ENCODE data around the gene WBP1L.
"Not testable (repeated sequence)": the region's sequence is repeated elsewhere in the genome, so short reads cannot be mapped to it uniquely, and the experiment has no call there.

Gene WBP1L

DNA sequence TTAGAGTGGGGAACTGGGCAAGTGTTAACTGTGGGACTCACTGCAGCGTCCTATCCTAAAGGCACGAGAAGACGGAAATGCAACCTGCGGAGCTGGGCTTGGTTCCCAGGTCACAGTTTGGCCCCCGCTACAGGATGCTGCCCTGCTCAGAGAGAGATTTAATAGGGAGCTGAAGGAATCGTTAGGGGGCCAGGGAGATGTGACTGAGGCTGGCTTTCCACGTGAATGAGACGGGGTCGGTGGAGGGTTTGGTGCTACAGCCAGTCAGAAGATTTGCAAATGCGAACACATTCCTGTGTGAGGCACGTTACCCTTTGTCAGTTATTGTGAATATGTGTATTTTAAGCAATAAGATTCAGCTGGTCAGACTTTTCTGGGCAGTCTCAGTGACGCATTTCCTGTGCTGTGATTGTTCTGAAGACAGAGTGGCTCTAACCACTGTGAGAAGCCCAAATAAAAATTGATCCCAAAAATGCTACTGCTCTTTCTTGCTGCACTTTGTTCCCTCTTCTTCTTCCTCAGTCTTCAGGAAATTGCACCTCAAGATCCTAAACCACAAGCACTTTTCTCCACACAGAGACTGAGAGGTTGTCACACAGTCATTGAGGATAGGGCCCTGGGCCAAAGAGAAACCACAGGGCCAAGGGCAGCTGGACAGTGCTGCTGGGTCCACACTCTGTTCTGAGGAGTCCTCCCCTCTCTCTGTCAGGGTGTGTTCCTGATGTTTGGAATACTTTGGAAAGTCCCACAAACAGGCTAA lies 72.2 kb downstream of the WBP1L start:
- Histone ChIP-seq H3K27ac (ENCODE audit: low read depth, low read length) (peak overlapping the region; percentile 74), H3K4me3 (ENCODE audit: low read depth in 1 of 2, low read length in 2 of 2) (no peak overlapping the region), H3K4me1 (ENCODE audit: insufficient read depth, low read length) (peaks cover 26% of the 10 kb centered on the region), H3K9me3 (ENCODE audit: low read length) (no peaks in the 10 kb centered on the region), H3K27me3 (ENCODE audit: control insufficient read depth in 1 of 2, insufficient read depth in 2 of 2, low read length in 2 of 2) (no peaks in the 10 kb centered on the region), H3K9ac (ENCODE audit: low read length) (peak overlapping the region; percentile 19), H3K36me3 (ENCODE audit: insufficient read depth, low read length) (peaks cover 44% of the 10 kb centered on the region)

DNA sequence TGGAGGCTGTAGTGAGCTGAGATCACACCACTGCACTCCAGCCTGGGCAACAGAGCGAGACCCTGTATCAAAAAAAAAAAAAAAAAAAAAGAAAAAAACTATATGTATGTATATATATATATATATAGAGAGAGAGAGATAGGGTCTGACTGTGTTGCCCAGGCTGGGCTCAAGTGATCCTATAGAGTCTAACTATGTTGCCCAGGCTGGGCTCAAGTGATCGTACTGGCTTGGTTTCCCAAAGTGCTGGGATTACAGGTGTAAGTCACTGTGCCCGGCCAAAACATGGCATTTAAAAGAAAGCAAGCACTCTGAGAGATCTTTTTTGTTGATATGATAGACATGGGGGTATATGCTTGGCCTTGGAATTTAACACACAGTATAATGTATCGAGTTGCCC lies 73.4 kb downstream of the WBP1L start:
- no peaks in the 10 kb centered on the region for H3K27me3 ChIP-seq (ENCODE audit: control insufficient read depth in 1 of 2, insufficient read depth in 2 of 2, low read length in 2 of 2)
- no peak overlapping the region for H3K27ac ChIP-seq (ENCODE audit: low read depth, low read length)
- no peaks in the 10 kb centered on the region for H3K9me3 ChIP-seq (ENCODE audit: low read length)
- H3K4me3 ChIP-seq (ENCODE audit: low read depth in 1 of 2, low read length in 2 of 2), result no peak overlapping the region
- H3K9ac ChIP-seq (ENCODE audit: low read length), result no peak overlapping the region
- H3K36me3 ChIP-seq (ENCODE audit: insufficient read depth, low read length), result peaks cover 32% of the 10 kb centered on the region
- peaks cover 26% of the 10 kb centered on the region for H3K4me1 ChIP-seq (ENCODE audit: insufficient read depth, low read length)

DNA sequence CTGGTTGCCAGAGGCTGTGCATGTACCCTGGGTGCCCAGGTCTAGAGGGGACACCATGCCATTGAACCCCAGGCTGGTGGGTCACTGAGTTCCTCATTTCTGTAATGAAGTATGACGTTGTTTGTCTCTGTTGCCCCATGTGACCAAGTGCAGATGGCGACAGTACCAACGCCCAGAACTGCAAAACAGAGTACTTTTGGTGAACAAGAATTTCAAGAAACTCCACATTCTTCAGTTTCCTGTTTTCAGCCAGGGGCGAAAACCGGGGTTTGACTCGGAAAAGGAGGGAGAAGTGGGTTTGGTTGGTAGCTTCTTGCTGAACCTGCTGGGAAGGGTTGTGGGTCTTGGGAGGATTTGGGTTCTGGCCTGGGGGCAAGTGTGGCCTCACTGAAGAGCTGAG lies 75.3 kb downstream of the WBP1L start:
- Histone ChIP-seq H3K27ac (ENCODE audit: low read depth, low read length) (no peak overlapping the region), H3K9ac (ENCODE audit: low read length) (no peak overlapping the region), H3K36me3 (ENCODE audit: insufficient read depth, low read length) (peaks cover 13% of the 10 kb centered on the region), H3K4me1 (ENCODE audit: insufficient read depth, low read length) (peaks cover 25% of the 10 kb centered on the region), H3K4me3 (ENCODE audit: low read depth in 1 of 2, low read length in 2 of 2) (no peak overlapping the region), H3K27me3 (ENCODE audit: control insufficient read depth in 1 of 2, insufficient read depth in 2 of 2, low read length in 2 of 2) (no peaks in the 10 kb centered on the region), H3K9me3 (ENCODE audit: low read length) (no peaks in the 10 kb centered on the region)

DNA sequence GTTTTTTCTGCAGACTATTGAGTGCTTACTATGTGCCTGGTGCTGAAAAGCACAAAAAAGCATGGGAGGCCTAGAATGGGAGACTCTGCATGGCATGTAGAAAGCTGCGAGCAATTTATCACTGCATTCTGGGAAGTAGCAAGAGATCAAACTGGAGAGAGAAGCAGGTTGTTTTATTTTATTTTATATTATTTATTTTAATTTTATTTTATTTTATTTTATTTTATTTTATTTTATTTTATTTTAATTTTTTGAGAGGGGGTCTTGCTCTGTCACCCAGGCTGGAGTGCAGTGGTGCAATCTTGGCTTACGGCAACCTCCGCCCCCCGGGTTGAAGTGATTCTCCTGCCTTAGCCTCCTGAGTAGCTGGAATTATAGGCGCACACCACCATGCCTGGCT lies 76.3 kb downstream of the WBP1L start:
- not testable (repeated sequence) for H3K27ac ChIP-seq (ENCODE audit: low read depth, low read length); H3K9me3 ChIP-seq (ENCODE audit: low read length); H3K9ac ChIP-seq (ENCODE audit: low read length); H3K36me3 ChIP-seq (ENCODE audit: insufficient read depth, low read length); H3K4me3 ChIP-seq (ENCODE audit: low read depth in 1 of 2, low read length in 2 of 2); H3K27me3 ChIP-seq (ENCODE audit: control insufficient read depth in 1 of 2, insufficient read depth in 2 of 2, low read length in 2 of 2)
- peaks cover 21% of the 10 kb centered on the region for H3K4me1 ChIP-seq (ENCODE audit: insufficient read depth, low read length)

DNA sequence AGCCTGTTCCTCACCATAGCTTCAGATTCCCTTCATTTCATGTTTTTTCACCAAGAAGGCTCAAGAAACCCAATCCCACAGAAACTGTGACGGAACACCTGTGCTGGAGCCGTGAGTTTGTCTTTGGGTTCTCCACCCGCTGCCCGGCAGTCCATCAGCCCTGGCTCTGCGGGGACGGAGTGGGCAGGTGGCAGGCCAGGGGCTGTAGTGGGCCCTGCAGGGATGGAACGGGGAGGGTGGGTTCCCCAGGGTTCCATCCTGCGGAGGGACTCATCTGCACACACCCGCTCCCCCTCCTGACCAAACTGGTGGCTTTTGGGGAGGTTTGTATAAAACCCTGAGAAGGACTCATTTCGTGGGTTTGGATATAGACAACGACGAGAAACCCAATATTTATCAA lies 78.5 kb downstream of the WBP1L start:
- Histone ChIP-seq H3K9ac (ENCODE audit: low read length) (no peak overlapping the region), H3K36me3 (ENCODE audit: insufficient read depth, low read length) (no peaks in the 10 kb centered on the region), H3K27me3 (ENCODE audit: control insufficient read depth in 1 of 2, insufficient read depth in 2 of 2, low read length in 2 of 2) (no peaks in the 10 kb centered on the region), H3K9me3 (ENCODE audit: low read length) (no peaks in the 10 kb centered on the region), H3K4me3 (ENCODE audit: low read depth in 1 of 2, low read length in 2 of 2) (no peak overlapping the region), H3K27ac (ENCODE audit: low read depth, low read length) (no peak overlapping the region), H3K4me1 (ENCODE audit: insufficient read depth, low read length) (peaks cover 6% of the 10 kb centered on the region)

DNA sequence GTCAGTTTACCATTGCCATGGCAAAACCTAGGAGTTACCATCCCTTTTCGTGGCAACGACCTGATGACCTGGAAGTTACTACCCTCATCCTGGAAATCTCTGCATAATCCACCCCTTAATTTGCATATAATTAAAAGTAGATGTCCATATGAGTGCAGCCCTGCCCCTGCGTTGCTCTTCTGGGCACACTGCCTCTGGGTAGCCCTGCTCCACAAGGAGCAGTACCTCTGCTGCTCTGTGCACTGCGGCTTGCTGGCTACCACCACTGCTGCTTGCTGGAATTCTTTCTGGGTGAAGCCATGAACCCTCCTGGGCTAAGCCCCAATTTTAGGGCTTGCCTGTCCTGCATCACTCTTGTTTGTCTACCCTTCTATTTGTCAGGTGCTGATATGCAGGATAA lies 80.9 kb downstream of the WBP1L start:
- Histone ChIP-seq H3K9me3 (ENCODE audit: low read length) (no peaks in the 10 kb centered on the region), H3K27me3 (ENCODE audit: control insufficient read depth in 1 of 2, insufficient read depth in 2 of 2, low read length in 2 of 2) (no peaks in the 10 kb centered on the region), H3K9ac (ENCODE audit: low read length) (no peak overlapping the region), H3K4me3 (ENCODE audit: low read depth in 1 of 2, low read length in 2 of 2) (no peak overlapping the region), H3K4me1 (ENCODE audit: insufficient read depth, low read length) (no peaks in the 10 kb centered on the region), H3K36me3 (ENCODE audit: insufficient read depth, low read length) (no peaks in the 10 kb centered on the region), H3K27ac (ENCODE audit: low read depth, low read length) (no peak overlapping the region)

DNA sequence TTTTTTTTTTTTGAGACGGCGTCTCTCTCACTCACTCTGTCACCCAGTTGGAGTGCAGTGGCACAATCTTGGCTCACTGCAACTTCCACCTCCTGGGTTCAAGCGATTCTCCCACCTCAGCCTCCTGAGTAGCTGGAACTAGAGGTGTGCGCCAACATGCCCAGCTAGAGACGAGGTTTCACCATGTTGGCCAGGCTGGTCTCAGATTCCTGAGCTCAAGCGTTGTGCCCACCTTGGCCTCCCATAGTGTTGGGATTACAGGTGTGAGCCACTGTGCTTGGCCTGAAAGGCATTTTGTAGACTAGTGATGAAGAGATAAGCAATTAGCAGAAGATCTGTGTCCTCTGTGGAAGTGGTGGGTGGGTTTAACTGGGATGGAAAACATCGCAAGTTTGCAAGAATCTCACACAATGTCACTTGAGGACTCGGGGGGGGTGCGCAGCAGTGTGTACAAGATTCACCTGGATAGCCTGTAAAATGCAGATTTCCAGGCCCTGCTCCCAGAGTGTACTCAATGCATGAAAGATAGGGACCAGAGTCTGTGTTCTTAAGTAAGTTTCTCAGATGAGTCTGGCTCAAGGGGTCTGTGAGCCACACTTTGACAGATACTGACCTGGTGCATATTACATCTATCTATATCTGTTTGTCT lies 82.5 kb downstream of the WBP1L start:
- no peaks in the 10 kb centered on the region for H3K36me3 ChIP-seq (ENCODE audit: insufficient read depth, low read length)
- no peak overlapping the region for H3K4me3 ChIP-seq (ENCODE audit: low read depth in 1 of 2, low read length in 2 of 2)
- no peaks in the 10 kb centered on the region for H3K4me1 ChIP-seq (ENCODE audit: insufficient read depth, low read length)
- H3K27ac ChIP-seq (ENCODE audit: low read depth, low read length), result no peak overlapping the region
- no peaks in the 10 kb centered on the region for H3K27me3 ChIP-seq (ENCODE audit: control insufficient read depth in 1 of 2, insufficient read depth in 2 of 2, low read length in 2 of 2)
- H3K9ac ChIP-seq (ENCODE audit: low read length), result no peak overlapping the region
- no peaks in the 10 kb centered on the region for H3K9me3 ChIP-seq (ENCODE audit: low read length)

DNA sequence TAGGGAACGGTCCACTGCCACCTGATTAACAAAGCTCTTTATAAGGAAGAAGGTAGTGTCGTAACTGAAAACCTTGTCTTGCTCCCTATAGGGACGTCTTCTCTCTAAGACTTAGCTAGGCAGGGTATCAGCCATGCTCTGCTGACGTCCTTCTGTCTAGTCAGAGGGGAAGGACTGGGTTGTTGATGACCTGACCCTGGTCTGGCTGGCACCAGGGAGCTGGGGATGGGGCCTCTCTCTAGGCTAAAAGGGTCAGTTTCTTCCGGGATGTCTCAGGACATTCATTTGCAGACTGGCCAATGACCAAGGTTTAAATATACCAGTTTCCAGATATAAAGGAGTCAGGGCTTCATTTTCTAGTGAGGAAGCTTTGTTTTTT lies 83.8 kb downstream of the WBP1L start:
- no peaks in the 10 kb centered on the region for H3K9me3 ChIP-seq (ENCODE audit: low read length)
- no peak overlapping the region for H3K9ac ChIP-seq (ENCODE audit: low read length)
- H3K4me1 ChIP-seq (ENCODE audit: insufficient read depth, low read length), result no peaks in the 10 kb centered on the region
- H3K27ac ChIP-seq (ENCODE audit: low read depth, low read length), result no peak overlapping the region
- H3K36me3 ChIP-seq (ENCODE audit: insufficient read depth, low read length), result no peaks in the 10 kb centered on the region
- H3K4me3 ChIP-seq (ENCODE audit: low read depth in 1 of 2, low read length in 2 of 2), result no peak overlapping the region
- no peaks in the 10 kb centered on the region for H3K27me3 ChIP-seq (ENCODE audit: control insufficient read depth in 1 of 2, insufficient read depth in 2 of 2, low read length in 2 of 2)

DNA sequence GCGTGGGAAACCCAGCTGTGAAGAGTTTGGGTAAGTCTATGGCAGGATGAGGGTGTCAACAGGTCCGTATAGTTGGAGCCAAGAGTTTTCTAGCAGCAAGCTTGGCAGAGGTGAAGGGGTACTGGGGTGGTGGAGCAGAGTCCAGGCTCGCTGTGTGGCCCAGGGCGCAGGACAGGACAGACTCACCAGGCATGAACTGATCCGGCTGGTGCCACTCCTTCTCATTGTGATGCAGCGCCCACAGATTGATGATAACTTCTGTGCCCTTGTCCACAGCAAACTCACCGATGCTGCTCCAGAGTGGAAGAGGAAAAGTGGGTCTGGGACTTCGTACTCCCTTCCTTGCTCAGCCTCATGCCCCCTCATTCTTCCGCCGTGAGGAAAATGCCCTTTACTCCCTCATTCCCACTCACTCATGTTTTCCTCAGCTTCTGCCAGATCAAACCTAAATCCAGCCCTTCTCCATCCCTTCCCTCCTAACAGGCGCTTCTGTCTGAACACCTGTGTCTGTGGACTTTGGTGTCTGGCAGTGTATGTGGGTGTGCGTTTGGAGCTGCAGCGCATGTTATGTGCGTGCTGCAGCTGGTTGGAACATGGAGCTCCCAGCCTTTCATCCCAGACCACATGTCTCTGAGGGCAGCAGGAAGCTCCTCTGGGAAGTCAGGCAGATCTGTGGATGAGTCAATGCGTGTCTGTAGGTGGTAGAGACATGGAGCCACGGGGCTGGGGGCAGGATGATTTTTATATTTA lies 87.7 kb downstream of the WBP1L start:
- Histone ChIP-seq H3K4me1 (ENCODE audit: insufficient read depth, low read length) (peaks cover 7% of the 10 kb centered on the region), H3K9ac (ENCODE audit: low read length) (no peak overlapping the region), H3K36me3 (ENCODE audit: insufficient read depth, low read length) (no peaks in the 10 kb centered on the region), H3K4me3 (ENCODE audit: low read depth in 1 of 2, low read length in 2 of 2) (no peak overlapping the region), H3K27me3 (ENCODE audit: control insufficient read depth in 1 of 2, insufficient read depth in 2 of 2, low read length in 2 of 2) (no peaks in the 10 kb centered on the region), H3K27ac (ENCODE audit: low read depth, low read length) (no peak overlapping the region), H3K9me3 (ENCODE audit: low read length) (no peaks in the 10 kb centered on the region)

DNA sequence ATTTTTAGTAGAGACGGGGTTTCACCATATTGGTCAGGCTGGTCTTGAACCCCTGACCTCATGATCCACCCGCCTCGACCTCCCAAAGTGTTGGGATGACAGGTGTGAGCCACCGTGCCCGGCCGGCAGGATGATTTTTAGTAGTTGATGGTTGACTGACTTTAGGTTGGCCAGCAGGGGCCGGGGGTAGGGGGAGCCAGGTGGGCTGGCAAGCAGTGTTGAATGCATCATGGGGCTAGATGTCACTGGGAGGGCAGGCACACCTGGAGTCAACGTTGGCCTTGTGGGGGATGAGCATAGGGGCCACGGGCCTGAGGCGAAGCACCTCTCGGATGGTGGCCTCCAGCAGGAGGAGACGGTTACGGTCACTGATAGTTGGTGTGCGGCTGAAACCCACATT lies 88.5 kb downstream of the WBP1L start:
- Histone ChIP-seq H3K9me3 (ENCODE audit: low read length) (no peaks in the 10 kb centered on the region), H3K36me3 (ENCODE audit: insufficient read depth, low read length) (no peaks in the 10 kb centered on the region), H3K4me3 (ENCODE audit: low read depth in 1 of 2, low read length in 2 of 2) (no peak overlapping the region), H3K27me3 (ENCODE audit: control insufficient read depth in 1 of 2, insufficient read depth in 2 of 2, low read length in 2 of 2) (no peaks in the 10 kb centered on the region), H3K9ac (ENCODE audit: low read length) (no peak overlapping the region), H3K4me1 (ENCODE audit: insufficient read depth, low read length) (peaks cover 7% of the 10 kb centered on the region), H3K27ac (ENCODE audit: low read depth, low read length) (no peak overlapping the region)

DNA sequence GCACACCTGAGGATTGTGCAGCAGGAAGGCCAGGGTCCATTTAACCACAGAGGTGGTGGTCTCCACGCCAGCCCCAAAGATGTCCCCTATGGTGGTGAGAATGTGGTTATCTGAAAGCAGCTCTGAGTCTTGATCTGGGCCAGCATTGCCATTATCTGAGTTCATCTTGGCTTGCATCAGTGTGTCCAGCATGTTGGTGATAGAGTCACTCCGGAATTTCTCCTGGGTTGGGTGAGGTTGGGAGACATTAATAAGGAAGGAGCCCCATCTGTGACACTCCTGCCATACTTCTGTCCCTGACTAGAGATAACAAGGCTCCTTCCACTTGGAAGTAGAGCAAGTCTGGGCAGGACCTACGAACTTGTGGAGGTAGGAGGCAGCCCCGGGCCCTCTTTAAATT lies 89.2 kb downstream of the WBP1L start:
- H3K4me1 ChIP-seq (ENCODE audit: insufficient read depth, low read length), result peaks cover 7% of the 10 kb centered on the region
- H3K4me3 ChIP-seq (ENCODE audit: low read depth in 1 of 2, low read length in 2 of 2), result no peak overlapping the region
- H3K27me3 ChIP-seq (ENCODE audit: control insufficient read depth in 1 of 2, insufficient read depth in 2 of 2, low read length in 2 of 2), result no peaks in the 10 kb centered on the region

More for the DNA sequence above, 89.2 kb downstream of the WBP1L start:
- no peak overlapping the region for H3K27ac ChIP-seq (ENCODE audit: low read depth, low read length)
- no peak overlapping the region for H3K9ac ChIP-seq (ENCODE audit: low read length)
- no peaks in the 10 kb centered on the region for H3K36me3 ChIP-seq (ENCODE audit: insufficient read depth, low read length)
- H3K9me3 ChIP-seq (ENCODE audit: low read length), result no peaks in the 10 kb centered on the region

All from muscle layer of colon (tissue), 2 donors.